Stimulated activated naive CD4-positive, alpha-beta T cell treated with Interleukin-2 at 50 U/mL for 16 hours (primary cell): Measurements from ENCODE around the gene DDX6.

ENCODE experiments used
- DNase-seq: peaks from one replicate; lab custom pipeline; 2025; lab: John Stamatoyannopoulos, UW

The DDX6 gene

GRCh38 chr11:118699506-118700220, 91.3 kb downstream of the DDX6 start:
- DNase-seq: peak; percentile 5
